ENCODE data around the gene COG1.

COG1 gene

GRCh38 chr17:73211745-73212144 lies 18.9 kb downstream of the COG1 start:
- H3K4me3 ChIP-seq (ENCODE audit: low read depth, low read length): no peak overlapping the region
- TF ChIP-seq, protein P1, sequence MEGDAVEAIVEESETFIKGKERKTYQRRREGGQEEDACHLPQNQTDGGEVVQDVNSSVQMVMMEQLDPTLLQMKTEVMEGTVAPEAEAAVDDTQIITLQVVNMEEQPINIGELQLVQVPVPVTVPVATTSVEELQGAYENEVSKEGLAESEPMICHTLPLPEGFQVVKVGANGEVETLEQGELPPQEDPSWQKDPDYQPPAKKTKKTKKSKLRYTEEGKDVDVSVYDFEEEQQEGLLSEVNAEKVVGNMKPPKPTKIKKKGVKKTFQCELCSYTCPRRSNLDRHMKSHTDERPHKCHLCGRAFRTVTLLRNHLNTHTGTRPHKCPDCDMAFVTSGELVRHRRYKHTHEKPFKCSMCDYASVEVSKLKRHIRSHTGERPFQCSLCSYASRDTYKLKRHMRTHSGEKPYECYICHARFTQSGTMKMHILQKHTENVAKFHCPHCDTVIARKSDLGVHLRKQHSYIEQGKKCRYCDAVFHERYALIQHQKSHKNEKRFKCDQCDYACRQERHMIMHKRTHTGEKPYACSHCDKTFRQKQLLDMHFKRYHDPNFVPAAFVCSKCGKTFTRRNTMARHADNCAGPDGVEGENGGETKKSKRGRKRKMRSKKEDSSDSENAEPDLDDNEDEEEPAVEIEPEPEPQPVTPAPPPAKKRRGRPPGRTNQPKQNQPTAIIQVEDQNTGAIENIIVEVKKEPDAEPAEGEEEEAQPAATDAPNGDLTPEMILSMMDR (IDR thresholded peaks at IDR 0.05; ENCODE audit: low read depth, low read length): no peak

GRCh38 chr17:73214008-73214407 lies 21.2 kb downstream of the COG1 start:
- no peak overlapping the region for H3K4me3 ChIP-seq (ENCODE audit: low read depth, low read length)
- TF ChIP-seq, protein P1 (IDR thresholded peaks at IDR 0.05; ENCODE audit: low read depth, low read length): no peak

- no peak overlapping the region for H3K4me3 ChIP-seq (ENCODE audit: low read depth, low read length)
- TF ChIP-seq, protein P1 (IDR thresholded peaks at IDR 0.05; ENCODE audit: low read depth, low read length): no peak
Measured at GRCh38 chr17:73214851-73215250, 22.0 kb downstream of the COG1 start.

DNA sequence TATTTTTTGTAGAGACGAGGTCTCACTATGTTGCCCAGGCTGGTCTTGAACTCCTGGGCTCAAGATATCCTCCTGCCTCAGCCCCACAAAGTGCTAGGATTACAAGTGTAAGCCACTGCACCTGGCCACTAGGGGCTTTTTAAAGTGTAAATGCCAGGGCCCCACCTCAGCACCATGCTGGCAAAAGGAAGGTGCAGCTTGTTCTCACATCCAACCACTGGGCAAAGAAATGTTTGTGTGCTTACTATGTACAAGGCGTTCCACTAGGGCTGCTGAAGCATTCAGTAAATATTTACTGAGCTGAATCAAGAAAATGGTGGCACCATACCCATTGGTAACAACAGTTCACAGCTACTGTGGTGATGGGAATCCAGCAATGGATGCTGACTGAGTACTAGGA lies 22.6 kb downstream of the COG1 start:
- H3K4me3 ChIP-seq (ENCODE audit: low read depth, low read length): no peak overlapping the region
- TF ChIP-seq, protein P1 (IDR thresholded peaks at IDR 0.05; ENCODE audit: low read depth, low read length): no peak

DNA sequence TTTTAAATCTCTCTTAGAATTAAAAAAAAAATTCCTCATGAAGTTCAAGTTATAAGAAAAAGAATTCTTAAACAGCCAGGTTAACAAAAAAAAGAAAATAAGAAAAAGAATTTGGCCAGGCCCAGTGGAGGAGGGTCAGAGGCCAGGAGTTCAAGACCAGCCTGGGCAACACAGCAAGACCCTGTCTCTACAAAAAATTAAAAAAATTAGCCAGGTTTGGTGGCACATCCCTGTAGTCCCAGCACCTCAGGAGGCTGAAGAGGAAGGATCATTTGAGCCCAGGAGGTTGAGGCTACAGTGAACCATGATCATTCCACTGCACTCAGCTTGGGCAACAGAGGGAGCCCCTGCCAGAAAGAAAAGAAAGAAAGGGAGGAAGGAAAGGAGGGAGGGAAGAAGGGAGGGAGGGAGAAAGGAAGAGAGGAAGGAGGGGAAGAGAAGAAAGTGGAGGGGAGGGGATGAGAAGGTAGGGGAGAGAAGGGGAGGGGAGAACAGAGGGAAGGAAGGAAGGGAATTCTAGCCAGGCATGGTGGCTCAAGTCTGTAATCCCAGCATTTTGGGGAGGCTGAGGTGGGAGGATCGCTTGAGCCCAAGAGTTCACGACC lies 30.9 kb downstream of the COG1 start:
- no peak overlapping the region for H3K4me3 ChIP-seq (ENCODE audit: low read depth, low read length)
- TF ChIP-seq, protein P1 (IDR thresholded peaks at IDR 0.05; ENCODE audit: low read depth, low read length): no peak

- TF ChIP-seq, protein P1 (IDR thresholded peaks at IDR 0.05; ENCODE audit: low read depth, low read length): no peak
- no peak overlapping the region for H3K4me3 ChIP-seq (ENCODE audit: low read depth, low read length)
Measured at GRCh38 chr17:73224237-73224636, 31.4 kb downstream of the COG1 start.

GRCh38 chr17:73224663-73225305 lies 31.9 kb downstream of the COG1 start:
- no peak overlapping the region for H3K4me3 ChIP-seq (ENCODE audit: low read depth, low read length)
- TF ChIP-seq, protein P1 (IDR thresholded peaks at IDR 0.05; ENCODE audit: low read depth, low read length): no peak
